Mesothelial cell of epicardium (in vitro differentiated cells): ENCODE results near the gene ALOX5AP. TPM values are rescaled to one million over a fixed set of nuclear protein-coding genes. Genes with fewer than 3 reads are reported as not detected.

ENCODE experiments used
- DNase-seq, 2 experiments: peaks; one replicate each; pipeline ENCODE4 v3.0.0; 2021; ENCODE audit warnings: low spot score in 2 of 2; ENCODE audit not compliant: unreplicated experiment in 2 of 2
- H3K27ac Mint-ChIP-seq: 2 replicates; pipeline ENCODE4 v1.8.0; 2021; ENCODE audit warnings: mixed read lengths
- H3K27me3 Mint-ChIP-seq: 2 replicates; pipeline ENCODE4 v1.8.0; 2021; ENCODE audit warnings: low read depth, mixed read lengths
- H3K36me3 Mint-ChIP-seq: 2 replicates; pipeline ENCODE4 v1.8.0; 2021; ENCODE audit warnings: mixed read lengths
- H3K4me1 Mint-ChIP-seq: 2 replicates; pipeline ENCODE4 v1.8.0; 2021; ENCODE audit warnings: mixed read lengths
- H3K4me3 Mint-ChIP-seq: 2 replicates; pipeline ENCODE4 v1.8.0; 2021; ENCODE audit warnings: mild to moderate bottlenecking, moderate library complexity, mixed read lengths
- H3K9me3 Mint-ChIP-seq: 2 replicates; pipeline ENCODE4 v1.8.0; 2021; ENCODE audit warnings: mixed read lengths
- CTCF ChIP-seq: fragments of 200-600 bp; sonication (generic); IDR thresholded peaks from one replicate; pipeline ENCODE4 v1.5.0; 2021; ENCODE audit warnings: antibody characterized with exemption; ENCODE audit not compliant: unreplicated experiment
- total RNA-seq: library from RNA; stranded (reverse); gene quantifications from 3 replicates; pipeline ENCODE4 v1.2.1, GENCODE V29; 2021

The ALOX5AP gene
- total RNA-seq, 1 donor from 2014 or later: 0.25 TPM

- H3K9me3 Mint-ChIP-seq: no peaks in the 10 kb centered on the region
These were observed 13.0 kb upstream of the ALOX5AP start for GRCh38 chr13:30722361-30722760.

GRCh38 chr13:30724778-30725177 is 10.6 kb upstream of the ALOX5AP start:
- Mint-ChIP-seq H3K9me3 (no peaks in the 10 kb centered on the region), H3K27ac (no peak overlapping the region), H3K36me3 (no peaks in the 10 kb centered on the region), H3K4me1 (no peaks in the 10 kb centered on the region), H3K27me3 (no peaks in the 10 kb centered on the region), H3K4me3 (no peak overlapping the region)
- DNase-seq: no peak
- TF ChIP-seq CTCF: no peak

More at GRCh38 chr13:30722361-30722760, 13.0 kb upstream of the ALOX5AP start:
- no peaks in the 10 kb centered on the region for H3K27me3 Mint-ChIP-seq
- no peak overlapping the region for H3K4me3 Mint-ChIP-seq
- TF ChIP-seq CTCF: no peak
- H3K27ac Mint-ChIP-seq: no peak overlapping the region
- no peaks in the 10 kb centered on the region for H3K36me3 Mint-ChIP-seq
- no peak for DNase-seq
- peaks cover 6% of the 10 kb centered on the region for H3K4me1 Mint-ChIP-seq

GRCh38 chr13:30725326-30726085 is 9.8 kb upstream of the ALOX5AP start:
- no peak for TF ChIP-seq CTCF
- peaks cover 2% of the 10 kb centered on the region for H3K4me1 Mint-ChIP-seq
- no peak overlapping the region for H3K27ac Mint-ChIP-seq
- H3K36me3 Mint-ChIP-seq: no peaks in the 10 kb centered on the region
- DNase-seq: no peak
- no peaks in the 10 kb centered on the region for H3K9me3 Mint-ChIP-seq
- H3K4me3 Mint-ChIP-seq: no peak overlapping the region
- H3K27me3 Mint-ChIP-seq: no peaks in the 10 kb centered on the region

GRCh38 chr13:30726192-30726591 is 9.2 kb upstream of the ALOX5AP start:
- H3K27ac Mint-ChIP-seq: no peak overlapping the region
- peaks cover 9% of the 10 kb centered on the region for H3K4me1 Mint-ChIP-seq
- no peaks in the 10 kb centered on the region for H3K9me3 Mint-ChIP-seq
- no peak overlapping the region for H3K4me3 Mint-ChIP-seq
- no peaks in the 10 kb centered on the region for H3K36me3 Mint-ChIP-seq
- H3K27me3 Mint-ChIP-seq: no peaks in the 10 kb centered on the region
- DNase-seq: no peak
- no peak for TF ChIP-seq CTCF

- TF ChIP-seq CTCF: no peak
- Mint-ChIP-seq H3K4me1 (peaks cover 16% of the 10 kb centered on the region), H3K4me3 (no peak overlapping the region), H3K27ac (no peak overlapping the region), H3K36me3 (no peaks in the 10 kb centered on the region), H3K27me3 (no peaks in the 10 kb centered on the region), H3K9me3 (no peaks in the 10 kb centered on the region)
- DNase-seq: no peak
These were observed 7.6 kb upstream of the ALOX5AP start for GRCh38 chr13:30727491-30728355.
